BE2C (cell line): ENCODE measurements around the gene CYP4F11.

Experiments used
- DNase-seq: peaks from one replicate; pipeline ENCODE4 v3.0.0-alpha.2; 2020
- H3K27me3 ChIP-seq: fragments of 250-450 bp; sonication (Bioruptor Pico); 2 replicates; pipeline ENCODE4 v1.5.1; 2020; ENCODE audit warnings: mild to moderate bottlenecking
- H3K36me3 ChIP-seq: fragments of 250-450 bp; sonication (Bioruptor Pico); 2 replicates; pipeline ENCODE4 v1.5.1; 2020; ENCODE audit warnings: mild to moderate bottlenecking
- H3K4me1 ChIP-seq: fragments of 250-450 bp; sonication (Bioruptor Pico); 2 replicates; pipeline ENCODE4 v1.5.1; 2020
- H3K4me3 ChIP-seq: 2 replicates; pipeline ENCODE4 v1.5.1; 2011; ENCODE audit warnings: low read depth, low read length
- H3K9me3 ChIP-seq: fragments of 250-450 bp; sonication (Bioruptor Pico); 2 replicates; pipeline ENCODE4 v1.5.1; 2020
- CTCF ChIP-seq: IDR thresholded peaks from 2 replicates; pipeline ENCODE4 v1.5.1; 2012; ENCODE audit warnings: mild to moderate bottlenecking, low read depth, low read length

The CYP4F11 gene

GRCh38 chr19:15869873-15870272 lies 64.5 kb downstream of the CYP4F11 start:
- no peaks in the 10 kb centered on the region for H3K9me3 ChIP-seq
- no peaks in the 10 kb centered on the region for H3K36me3 ChIP-seq
- TF ChIP-seq CTCF, result no peak
- no peak for DNase-seq
- H3K4me1 ChIP-seq, result no peaks in the 10 kb centered on the region
- no peak overlapping the region for H3K4me3 ChIP-seq
- no peaks in the 10 kb centered on the region for H3K27me3 ChIP-seq

GRCh38 chr19:15869109-15869555 lies 65.2 kb downstream of the CYP4F11 start:
- no peaks in the 10 kb centered on the region for H3K9me3 ChIP-seq
- H3K4me3 ChIP-seq, result no peak overlapping the region
- no peaks in the 10 kb centered on the region for H3K4me1 ChIP-seq
- no peaks in the 10 kb centered on the region for H3K27me3 ChIP-seq
- H3K36me3 ChIP-seq, result no peaks in the 10 kb centered on the region
- peak; percentile 28 for DNase-seq
- TF ChIP-seq CTCF, result peak; percentile 64

GRCh38 chr19:15866636-15867035 lies 67.7 kb downstream of the CYP4F11 start:
- DNase-seq, result no peak
- H3K4me1 ChIP-seq, result no peaks in the 10 kb centered on the region

GRCh38 chr19:15864824-15865223 lies 69.5 kb downstream of the CYP4F11 start:
- H3K9me3 ChIP-seq, result no peaks in the 10 kb centered on the region
- no peak for DNase-seq

More at GRCh38 chr19:15866636-15867035, 67.7 kb downstream of the CYP4F11 start:
- Histone ChIP-seq H3K9me3 (no peaks in the 10 kb centered on the region), H3K36me3 (no peaks in the 10 kb centered on the region), H3K4me3 (no peak overlapping the region), H3K27me3 (no peaks in the 10 kb centered on the region)
- TF ChIP-seq CTCF, result no peak

GRCh38 chr19:15863272-15863671 lies 71.1 kb downstream of the CYP4F11 start:
- DNase-seq, result no peak
- Histone ChIP-seq H3K4me3 (no peak overlapping the region), H3K4me1 (no peaks in the 10 kb centered on the region), H3K36me3 (no peaks in the 10 kb centered on the region), H3K9me3 (no peaks in the 10 kb centered on the region), H3K27me3 (no peaks in the 10 kb centered on the region)
- no peak for TF ChIP-seq CTCF

More at GRCh38 chr19:15864824-15865223, 69.5 kb downstream of the CYP4F11 start:
- Histone ChIP-seq H3K36me3 (no peaks in the 10 kb centered on the region), H3K4me3 (no peak overlapping the region), H3K27me3 (no peaks in the 10 kb centered on the region), H3K4me1 (no peaks in the 10 kb centered on the region)
- no peak for TF ChIP-seq CTCF

GRCh38 chr19:15862444-15862843 lies 71.9 kb downstream of the CYP4F11 start:
- no peaks in the 10 kb centered on the region for H3K36me3 ChIP-seq
- H3K4me1 ChIP-seq, result no peaks in the 10 kb centered on the region
- H3K27me3 ChIP-seq, result no peaks in the 10 kb centered on the region
- H3K4me3 ChIP-seq, result no peak overlapping the region
- H3K9me3 ChIP-seq, result no peaks in the 10 kb centered on the region
- no peak for TF ChIP-seq CTCF
- no peak for DNase-seq
